CD14-positive monocyte (primary cell): Measurements from ENCODE around the gene AMPD3. TPM values are rescaled to one million over a fixed set of nuclear protein-coding genes. Genes with fewer than 3 reads are reported as not detected.
A peak's percentile ranks its signal among the peaks of the same experiment; 100 is the strongest.

Experiments
- DNase-seq, 3 donors: peaks; one replicate each; pipeline ENCODE4 v3.0.0-alpha.2; 2011 to 2022
- H2AFZ ChIP-seq: 2 replicates; pipeline ENCODE4 v1.6.0; 2012; ENCODE audit warnings: mild to moderate bottlenecking, low read depth, low read length, inconsistent platforms; ENCODE audit not compliant: insufficient read depth, poor library complexity, severe bottlenecking
- H3K27ac ChIP-seq, 2 donors: 1 replicate in 1 of 2; 2 replicates in 1 of 2; pipeline ENCODE4 v1.5.1; 2012 to 2013; ENCODE audit warnings: low read length in 2 of 2, control low read depth in 1 of 2, inconsistent platforms in 1 of 2, low read depth in 1 of 2, mild to moderate bottlenecking in 1 of 2
- H3K27me3 ChIP-seq, 2 donors: one replicate each; pipeline versions ENCODE4 v1.6.0 to v1.6.1; 2011 to 2013; ENCODE audit warnings: low read length in 2 of 2; ENCODE audit not compliant: control insufficient read depth in 2 of 2, insufficient read depth in 2 of 2
- H3K36me3 ChIP-seq, 2 donors: replicated peaks in 1 of 2; 1 replicate in 1 of 2; 2 replicates in 1 of 2; pipeline versions ENCODE4 v1.5.1 to v1.6.1; 2012 to 2013; ENCODE audit warnings: low read length in 2 of 2, control low read depth in 1 of 2, inconsistent platforms in 1 of 2, mild to moderate bottlenecking in 1 of 2; ENCODE audit not compliant: insufficient read depth in 2 of 2, control insufficient read depth in 1 of 2
- H3K4me1 ChIP-seq, 2 donors: 1 replicate in 1 of 2; 2 replicates in 1 of 2; pipeline versions ENCODE4 v1.5.1 to v1.6.1; 2012 to 2013; ENCODE audit warnings: low read length in 2 of 2, control low read depth in 1 of 2, inconsistent platforms in 1 of 2, mild to moderate bottlenecking in 1 of 2, moderate library complexity in 1 of 2; ENCODE audit not compliant: insufficient read depth in 2 of 2, control insufficient read depth in 1 of 2
- H3K4me2 ChIP-seq: replicated peaks from 2 replicates; pipeline ENCODE3; 2012; ENCODE audit warnings: low read length, moderate library complexity, mild to moderate bottlenecking; ENCODE audit not compliant: poor library complexity, severe bottlenecking; ENCODE audit errors: extremely low read depth
- H3K4me3 ChIP-seq, 3 experiments: fragments of 200-600 bp in 1 of 3; sonication (generic) in 1 of 3; replicated peaks in 1 of 3; 1 replicate in 2 of 3; 2 replicates in 1 of 3; pipeline ENCODE4 v1.5.1; 2011 to 2013; ENCODE audit warnings: low read length in 3 of 3, mild to moderate bottlenecking in 3 of 3, control low read depth in 2 of 3, low read depth in 2 of 3, inconsistent platforms in 1 of 3, moderate library complexity in 1 of 3
- H3K79me2 ChIP-seq: 2 replicates; pipeline ENCODE4 v1.6.0; 2012; ENCODE audit warnings: mild to moderate bottlenecking, control low read depth, inconsistent platforms, low read length, moderate library complexity; ENCODE audit not compliant: insufficient read depth
- H3K9ac ChIP-seq: 2 replicates; pipeline ENCODE4 v1.6.0; 2017; ENCODE audit warnings: low read length, mild to moderate bottlenecking; ENCODE audit not compliant: insufficient read depth, poor library complexity, severe bottlenecking
- H3K9me3 ChIP-seq, 2 donors: replicated peaks in 1 of 2; 1 replicate in 1 of 2; 2 replicates in 1 of 2; pipeline versions ENCODE4 v1.5.1 to v1.6.1; 2012 to 2013; ENCODE audit warnings: low read length in 2 of 2, control low read depth in 1 of 2; ENCODE audit not compliant: control insufficient read depth in 1 of 2, insufficient read depth in 1 of 2
- H4K20me1 ChIP-seq: 2 replicates; pipeline ENCODE4 v1.6.0; 2012; ENCODE audit warnings: mild to moderate bottlenecking, low read length, control low read depth, moderate library complexity; ENCODE audit not compliant: insufficient read depth
- H3K27ac Mint-ChIP-seq, 7 donors: one replicate each; pipeline ENCODE4 v1.8.0; 2020; ENCODE audit warnings: mild to moderate bottlenecking in 7 of 7, mixed read lengths in 7 of 7, moderate library complexity in 6 of 7, inconsistent platforms in 2 of 7
- H3K27me3 Mint-ChIP-seq, 3 donors: one replicate each; pipeline ENCODE4 v1.8.0; 2021 to 2022; ENCODE audit warnings: low read depth in 3 of 3, mild to moderate bottlenecking in 3 of 3, mixed read lengths in 3 of 3, moderate library complexity in 3 of 3, inconsistent platforms in 1 of 3
- H3K36me3 Mint-ChIP-seq, 2 donors: one replicate each; pipeline ENCODE4 v1.8.0; 2020; ENCODE audit warnings: mixed read lengths in 2 of 2, inconsistent platforms in 1 of 2, mild to moderate bottlenecking in 1 of 2
- H3K4me1 Mint-ChIP-seq: one replicate; pipeline ENCODE4 v1.8.0; 2020; ENCODE audit warnings: mild to moderate bottlenecking, mixed read lengths
- H3K4me3 Mint-ChIP-seq, 2 donors: one replicate each; pipeline ENCODE4 v1.8.0; 2020; ENCODE audit warnings: mild to moderate bottlenecking in 2 of 2, mixed read lengths in 2 of 2, moderate library complexity in 1 of 2
- H3K9me3 Mint-ChIP-seq, 7 donors: one replicate each; pipeline ENCODE4 v1.8.0; 2020 to 2022; ENCODE audit warnings: mixed read lengths in 7 of 7, mild to moderate bottlenecking in 6 of 7, moderate library complexity in 6 of 7, inconsistent platforms in 2 of 7
- CTCF ChIP-seq: fragments of 200-600 bp; IDR thresholded peaks from one replicate; pipeline ENCODE4 v1.8.0; 2022; ENCODE audit warnings: antibody characterized with exemption, mild to moderate bottlenecking
- WGBS: methylation state at CpG from one replicate; pipeline ENCODE4 v1.1.5; 2013; ENCODE audit warnings: missing lambda C conversion rate; ENCODE audit not compliant: insufficient coverage; 5-methylcytosine and 5-hydroxymethylcytosine counted together
- intact Hi-C, 2 donors: fragments of 100-400 bp; cut with micrococcal nuclease; formaldehyde crosslinking; loops; one replicate each; pipeline versions ENCODE4 v1.15.0 to v1.15.1; 2023
- polyA plus RNA-seq, 3 donors: library from polyadenylated mRNA; depleted of rRNA in 1 of 3; unstranded in 2 of 3; stranded (reverse) in 1 of 3; fragments of 300-500 nt in 2 of 3; fragments of >200 nt in 1 of 3; fragmentation: Illumina TruSeq in 2 of 3; gene quantifications; 1 replicate in 2 of 3; 2 replicates in 1 of 3; pipeline ENCODE4 v1.2.3, GENCODE V29; 2012 to 2021

AMPD3 gene
- polyA plus RNA-seq, 3 donors: 10.5 to 24.3 (median 14.3) TPM

GRCh38 chr11:10514202-10514601 lies 59.1 kb downstream of the AMPD3 start:
- peak in 1 of 3 donors; percentile 40 for DNase-seq

GRCh38 chr11:10514709-10515108 lies 59.6 kb downstream of the AMPD3 start:
- Mint-ChIP-seq H3K27ac (peak overlapping the region in 2 of 7 donors; percentile 10 to 25), H3K27me3 (no peaks in the 10 kb centered on the region), H3K9me3 (no peaks in the 10 kb centered on the region), H3K36me3 (peaks cover 47 to 58% of the 10 kb centered on the region in 2 donors), H3K4me1 (peaks cover 5% of the 10 kb centered on the region), H3K4me3 (no peak overlapping the region)
- H4K20me1 ChIP-seq: no peaks in the 10 kb centered on the region
- no peaks in the 10 kb centered on the region for H3K79me2 ChIP-seq
- peaks cover 40 to 65% of the 10 kb centered on the region in 2 donors for H3K36me3 ChIP-seq
- H2AFZ ChIP-seq: no peak overlapping the region
- no peak overlapping the region for H3K9ac ChIP-seq
- H3K4me1 ChIP-seq: no peaks in the 10 kb centered on the region
- intact Hi-C loops: loop anchor here in 1 of 2 donors (10.0 kb wide), 1 partner anchor 220 kb away; no protein-coding TSS in a partner anchor
- no peak overlapping the region for H3K27ac ChIP-seq
- H3K9me3 ChIP-seq: no peaks in the 10 kb centered on the region
- no peaks in the 10 kb centered on the region for H3K27me3 ChIP-seq
- no peak overlapping the region for H3K4me3 ChIP-seq
- H3K4me2 ChIP-seq: no peak overlapping the region
- no CpG with 5 or more reads among the region's 2 CpGs for WGBS
- no peak for TF ChIP-seq CTCF
- DNase-seq: no peak

More at GRCh38 chr11:10514202-10514601, 59.1 kb downstream of the AMPD3 start:
- H3K9ac ChIP-seq: no peak overlapping the region
- intact Hi-C loops: loop anchor here in 1 of 2 donors (10.0 kb wide), 1 partner anchor 221 kb away; no protein-coding TSS in a partner anchor
- H3K36me3 ChIP-seq: peaks cover 35 to 60% of the 10 kb centered on the region in 2 donors
- H3K4me2 ChIP-seq: no peak overlapping the region
- H3K9me3 ChIP-seq: no peaks in the 10 kb centered on the region
- H3K27ac ChIP-seq: no peak overlapping the region
- H3K36me3 Mint-ChIP-seq: peaks cover 45 to 55% of the 10 kb centered on the region in 2 donors
- H3K4me3 Mint-ChIP-seq: no peak overlapping the region
- H3K27ac Mint-ChIP-seq: no peak overlapping the region
- H4K20me1 ChIP-seq: no peaks in the 10 kb centered on the region
- peak; percentile 38 for TF ChIP-seq CTCF
- H3K4me1 ChIP-seq: no peaks in the 10 kb centered on the region
- WGBS: no CpG with 5 or more reads among the region's 2 CpGs
- peaks cover 5% of the 10 kb centered on the region for H3K4me1 Mint-ChIP-seq
- H3K4me3 ChIP-seq: no peak overlapping the region
- H3K79me2 ChIP-seq: no peaks in the 10 kb centered on the region
- no peaks in the 10 kb centered on the region for H3K27me3 Mint-ChIP-seq
- no peaks in the 10 kb centered on the region for H3K9me3 Mint-ChIP-seq
- no peaks in the 10 kb centered on the region for H3K27me3 ChIP-seq
- no peak overlapping the region for H2AFZ ChIP-seq
